Activated naive CD4-positive, alpha-beta T cell treated with anti-CD3 and anti-CD28 coated beads for 36 hours (primary cell): ENCODE results near the gene SAMD11. TPM values are rescaled to one million over a fixed set of nuclear protein-coding genes. Genes with fewer than 3 reads are reported as not detected.
A peak's percentile ranks its signal among the peaks of the same experiment; 100 is the strongest.

Experiments used
- CTCF ChIA-PET: fragments of 350-600 bp; sonication (Branson Sonifier 250); formaldehyde crosslinking; loops from one replicate; lab custom pipeline; 2021; ENCODE audit warnings: antibody characterized with exemption; lab: Charles Lee
- DNase-seq: peaks from one replicate; pipeline ENCODE4 v3.0.0-alpha.2; 2020
- H3K27ac Mint-ChIP-seq: one replicate; pipeline ENCODE4 v1.8.0; 2021; ENCODE audit warnings: mild to moderate bottlenecking, mixed read lengths
- H3K27me3 Mint-ChIP-seq: one replicate; pipeline ENCODE4 v1.8.0; 2021; ENCODE audit warnings: low read depth, mixed read lengths
- H3K36me3 Mint-ChIP-seq: one replicate; pipeline ENCODE4 v1.8.0; 2021; ENCODE audit warnings: low read depth, mixed read lengths
- H3K4me1 Mint-ChIP-seq: one replicate; pipeline ENCODE4 v1.8.0; 2021; ENCODE audit warnings: low read depth, mixed read lengths
- H3K4me3 Mint-ChIP-seq: one replicate; pipeline ENCODE4 v1.8.0; 2021; ENCODE audit warnings: mild to moderate bottlenecking, moderate library complexity, mixed read lengths
- H3K9me3 Mint-ChIP-seq: one replicate; pipeline ENCODE4 v1.8.0; 2021; ENCODE audit warnings: mixed read lengths
- intact Hi-C: fragments of 100-400 bp; cut with micrococcal nuclease; formaldehyde crosslinking; loops from one replicate; pipeline ENCODE4 v1.15.1; 2023
- total RNA-seq, 2 experiments: library from RNA; stranded (reverse); gene quantifications; one replicate each; pipeline ENCODE4 v1.2.3, GENCODE V29; 2021

Gene SAMD11
- total RNA-seq, 2 experiments from 2014 or later: not detected

- H3K4me3 Mint-ChIP-seq: peak overlapping the region; percentile 52
- no peak for DNase-seq
- CTCF ChIA-PET: interaction anchor here (1.2 kb wide), 1 partner anchor 22 kb away, joined by 3 read pairs; no protein-coding TSS in a partner anchor
- H3K27me3 Mint-ChIP-seq: no peaks in the 10 kb centered on the region
- H3K36me3 Mint-ChIP-seq: peaks cover 11% of the 10 kb centered on the region
- peaks cover 20% of the 10 kb centered on the region for H3K4me1 Mint-ChIP-seq
- no peak overlapping the region for H3K27ac Mint-ChIP-seq
- intact Hi-C loops: no loop called here
- H3K9me3 Mint-ChIP-seq: no peaks in the 10 kb centered on the region
These were observed 37.5 kb downstream of the SAMD11 start for GRCh38 chr1:961132-961669.

- no peak for DNase-seq
- Mint-ChIP-seq H3K4me3 (peak overlapping the region; percentile 64), H3K4me1 (peaks cover 23% of the 10 kb centered on the region), H3K27ac (no peak overlapping the region), H3K9me3 (no peaks in the 10 kb centered on the region), H3K36me3 (peaks cover 8% of the 10 kb centered on the region), H3K27me3 (no peaks in the 10 kb centered on the region)
- intact Hi-C loops: no loop called here
- CTCF ChIA-PET: no interaction called here
These were observed 38.9 kb downstream of the SAMD11 start for GRCh38 chr1:962381-963300.

- CTCF ChIA-PET: no interaction called here
- Mint-ChIP-seq H3K4me1 (peaks cover 18% of the 10 kb centered on the region), H3K9me3 (no peaks in the 10 kb centered on the region), H3K36me3 (peaks cover 6% of the 10 kb centered on the region), H3K27ac (no peak overlapping the region), H3K4me3 (no peak overlapping the region), H3K27me3 (peaks cover 1% of the 10 kb centered on the region)
- DNase-seq: no peak
- intact Hi-C loops: no loop called here
These were observed 39.6 kb downstream of the SAMD11 start for GRCh38 chr1:963301-963651.

GRCh38 chr1:963746-964525 is 40.2 kb downstream of the SAMD11 start:
- Mint-ChIP-seq H3K4me3 (no peak overlapping the region), H3K4me1 (peaks cover 16% of the 10 kb centered on the region), H3K27me3 (peaks cover 2% of the 10 kb centered on the region), H3K9me3 (no peaks in the 10 kb centered on the region), H3K36me3 (peaks cover 4% of the 10 kb centered on the region), H3K27ac (no peak overlapping the region)
- CTCF ChIA-PET: no interaction called here
- intact Hi-C loops: no loop called here
- DNase-seq: no peak

GRCh38 chr1:964691-965525 is 41.2 kb downstream of the SAMD11 start:
- Mint-ChIP-seq H3K27ac (no peak overlapping the region), H3K4me3 (no peak overlapping the region), H3K36me3 (peaks cover 4% of the 10 kb centered on the region), H3K9me3 (no peaks in the 10 kb centered on the region), H3K4me1 (peaks cover 13% of the 10 kb centered on the region), H3K27me3 (peaks cover 6% of the 10 kb centered on the region)
- intact Hi-C loops: no loop called here
- CTCF ChIA-PET: interaction anchor here (0.6 kb wide), 1 partner anchor 20 kb away, joined by 3 read pairs; no protein-coding TSS in a partner anchor
- DNase-seq: no peak

GRCh38 chr1:965526-966134 is 41.9 kb downstream of the SAMD11 start:
- peaks cover 4% of the 10 kb centered on the region for H3K36me3 Mint-ChIP-seq
- H3K4me1 Mint-ChIP-seq: peaks cover 13% of the 10 kb centered on the region
- no peaks in the 10 kb centered on the region for H3K9me3 Mint-ChIP-seq
- CTCF ChIA-PET: interaction anchor here (0.6 kb wide), 1 partner anchor 20 kb away, joined by 3 read pairs; no protein-coding TSS in a partner anchor
- H3K27me3 Mint-ChIP-seq: peaks cover 6% of the 10 kb centered on the region
- DNase-seq: no peak
- H3K27ac Mint-ChIP-seq: no peak overlapping the region
- intact Hi-C loops: no loop called here
- H3K4me3 Mint-ChIP-seq: peak overlapping the region; percentile 6

GRCh38 chr1:966135-966703 is 42.5 kb downstream of the SAMD11 start, which contains the start of gene PLEKHN1:
PLEKHN1 (plus strand) TSS chr1:966482; CDS start chr1:966532, 50 bp downstream.
- peaks cover 13% of the 10 kb centered on the region for H3K4me1 Mint-ChIP-seq
- peak within 1 kb of the TSS; percentile 59 for H3K27ac Mint-ChIP-seq
- peaks cover 6% of the 10 kb centered on the region for H3K27me3 Mint-ChIP-seq
- intact Hi-C loops: no loop called here
- H3K36me3 Mint-ChIP-seq: peaks cover 4% of the 10 kb centered on the region
- peak within 1 kb of the TSS; percentile 77 for H3K4me3 Mint-ChIP-seq
- DNase-seq: peak; percentile 42
- H3K9me3 Mint-ChIP-seq: no peaks in the 10 kb centered on the region
- CTCF ChIA-PET: interaction anchor here (0.6 to 1.3 kb wide), 3 partner anchors 18 to 160 kb away, joined by 3 to 4 read pairs (median 4); no protein-coding TSS in a partner anchor

- intact Hi-C loops: loop anchor here (1.0 kb wide), 1 partner anchor 8 kb away; the partner anchor contains the start of gene NOC2L
- Mint-ChIP-seq H3K4me1 (peaks cover 13% of the 10 kb centered on the region), H3K27ac (peak overlapping the region; percentile 59), H3K27me3 (peaks cover 9% of the 10 kb centered on the region), H3K4me3 (peak overlapping the region; percentile 77), H3K36me3 (peaks cover 4% of the 10 kb centered on the region), H3K9me3 (no peaks in the 10 kb centered on the region)
- DNase-seq: peak; percentile 87
- CTCF ChIA-PET: interaction anchor here (0.6 to 1.3 kb wide), 4 partner anchors 9 to 160 kb away, joined by 3 to 4 read pairs (median 4); no protein-coding TSS in a partner anchor
These were observed 43.1 kb downstream of the SAMD11 start for GRCh38 chr1:966704-967300.

GRCh38 chr1:967466-968343 is 44.0 kb downstream of the SAMD11 start:
- Mint-ChIP-seq H3K36me3 (peaks cover 1% of the 10 kb centered on the region), H3K4me3 (no peak overlapping the region), H3K27ac (no peak overlapping the region), H3K27me3 (peaks cover 13% of the 10 kb centered on the region), H3K4me1 (peaks cover 10% of the 10 kb centered on the region), H3K9me3 (no peaks in the 10 kb centered on the region)
- intact Hi-C loops: loop anchor here (1.0 kb wide), 1 partner anchor 8 kb away; the partner anchor contains the start of gene NOC2L
- CTCF ChIA-PET: interaction anchor here (0.9 to 1.3 kb wide), 3 partner anchors 8 to 62 kb away, joined by 3 to 5 read pairs (median 4); no protein-coding TSS in a partner anchor
- DNase-seq: no peak
